Neural progenitor cell (in vitro differentiated cells): ENCODE data around the gene DRICH1.
"Not testable (repeated sequence)": the region's sequence is repeated elsewhere in the genome, so short reads cannot be mapped to it uniquely, and the experiment has no call there.

ENCODE experiments used
- CTCF ChIP-seq: fragments of 200-600 bp; sonication (generic); IDR thresholded peaks from 2 replicates; pipeline ENCODE4 v1.5.1; 2017; ENCODE audit warnings: antibody characterized with exemption, mild to moderate bottlenecking
- EZH2 ChIP-seq: fragments of 200-600 bp; sonication (generic); IDR thresholded peaks from 2 replicates; pipeline ENCODE4 v1.6.1; 2017; ENCODE audit warnings: antibody characterized with exemption, mild to moderate bottlenecking, moderate library complexity

- not testable (repeated sequence) for TF ChIP-seq CTCF, EZH2
These were observed 3.2 kb upstream of the DRICH1 start for GRCh38 chr22:23635291-23635690.
